ENCODE measurements around the gene PTPRR.

Gene PTPRR

GRCh38 chr12:70823182-70823976 lies 97.2 kb downstream of the PTPRR start:
- no peak for TF ChIP-seq CTCF (IDR thresholded peaks at IDR 0.05; ENCODE audit: insufficient read depth, low read length, poor library complexity, severe bottlenecking)
- H3K27me3 ChIP-seq (replicated peaks; ENCODE audit: control insufficient read depth, insufficient read depth, low read length), result no peaks in the 10 kb centered on the region
- no peak for DNase-seq (ENCODE audit: extremely low read depth, insufficient read length)

GRCh38 chr12:70822412-70822811 lies 98.1 kb downstream of the PTPRR start:
- Histone ChIP-seq H3K4me3 (replicated peaks; ENCODE audit: low read depth, low read length) (no peak overlapping the region), H3K36me3 (ENCODE audit: control insufficient read depth, insufficient read depth, low read length) (no peaks in the 10 kb centered on the region), H3K27me3 (replicated peaks; ENCODE audit: control insufficient read depth, insufficient read depth, low read length) (no peaks in the 10 kb centered on the region)
- DNase-seq (ENCODE audit: extremely low read depth, insufficient read length), result no peak
- TF ChIP-seq CTCF (IDR thresholded peaks at IDR 0.05; ENCODE audit: insufficient read depth, low read length, poor library complexity, severe bottlenecking), result no peak

More at GRCh38 chr12:70823182-70823976, 97.2 kb downstream of the PTPRR start:
- Histone ChIP-seq H3K36me3 (ENCODE audit: control insufficient read depth, insufficient read depth, low read length) (no peaks in the 10 kb centered on the region), H3K4me3 (replicated peaks; ENCODE audit: low read depth, low read length) (no peak overlapping the region)

GRCh38 chr12:70815971-70816391 lies 104.6 kb downstream of the PTPRR start:
- TF ChIP-seq CTCF (IDR thresholded peaks at IDR 0.05; ENCODE audit: insufficient read depth, low read length, poor library complexity, severe bottlenecking), result no peak

GRCh38 chr12:70815056-70815455 lies 105.5 kb downstream of the PTPRR start:
- H3K4me3 ChIP-seq (replicated peaks; ENCODE audit: low read depth, low read length), result no peak overlapping the region
- H3K36me3 ChIP-seq (ENCODE audit: control insufficient read depth, insufficient read depth, low read length), result no peaks in the 10 kb centered on the region
- H3K27me3 ChIP-seq (replicated peaks; ENCODE audit: control insufficient read depth, insufficient read depth, low read length), result no peaks in the 10 kb centered on the region
- DNase-seq (ENCODE audit: extremely low read depth, insufficient read length), result no peak
- no peak for TF ChIP-seq CTCF (IDR thresholded peaks at IDR 0.05; ENCODE audit: insufficient read depth, low read length, poor library complexity, severe bottlenecking)

More at GRCh38 chr12:70815971-70816391, 104.6 kb downstream of the PTPRR start:
- no peaks in the 10 kb centered on the region for H3K36me3 ChIP-seq (ENCODE audit: control insufficient read depth, insufficient read depth, low read length)
- H3K27me3 ChIP-seq (replicated peaks; ENCODE audit: control insufficient read depth, insufficient read depth, low read length), result no peaks in the 10 kb centered on the region
- DNase-seq (ENCODE audit: extremely low read depth, insufficient read length), result no peak
- H3K4me3 ChIP-seq (replicated peaks; ENCODE audit: low read depth, low read length), result no peak overlapping the region

DNA sequence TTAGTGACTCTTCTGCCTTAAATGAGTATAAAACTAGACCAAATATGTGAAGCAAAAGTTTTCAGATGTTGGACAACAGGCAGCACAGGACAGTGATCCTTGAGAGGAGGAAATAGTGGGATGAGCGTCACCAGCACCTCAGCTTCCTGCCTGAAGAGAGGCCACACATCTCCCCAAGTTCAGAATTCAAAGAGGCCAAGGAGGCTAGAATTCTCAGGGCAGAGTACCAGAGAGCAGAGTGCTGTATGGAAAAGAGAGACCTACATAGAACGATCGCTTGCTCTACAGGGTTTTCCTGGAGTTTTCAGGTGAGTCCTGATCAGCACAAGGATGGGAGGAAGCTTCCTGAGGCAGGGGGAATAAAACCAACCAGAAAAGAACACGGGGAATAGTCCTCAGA lies 107.0 kb downstream of the PTPRR start:
- no peak for DNase-seq (ENCODE audit: extremely low read depth, insufficient read length)
- TF ChIP-seq CTCF (IDR thresholded peaks at IDR 0.05; ENCODE audit: insufficient read depth, low read length, poor library complexity, severe bottlenecking), result no peak

More for the DNA sequence above, 107.0 kb downstream of the PTPRR start:
- Histone ChIP-seq H3K36me3 (ENCODE audit: control insufficient read depth, insufficient read depth, low read length) (no peaks in the 10 kb centered on the region), H3K27me3 (replicated peaks; ENCODE audit: control insufficient read depth, insufficient read depth, low read length) (no peaks in the 10 kb centered on the region), H3K4me3 (replicated peaks; ENCODE audit: low read depth, low read length) (no peak overlapping the region)
